HG02885 (cell line): Measurements from ENCODE around the gene ITIH1.

Source experiments
- ATAC-seq: cut with Tn5 transposase; IDR thresholded peaks from one replicate; pipeline ENCODE4 v1.9.1; 2021; ENCODE audit warnings: mild to moderate bottlenecking; ENCODE audit not compliant: unreplicated experiment, poor library complexity

Gene ITIH1

GRCh38 chr3:52835766-52836470 is 58.5 kb downstream of the ITIH1 start:
- no peak for ATAC-seq

GRCh38 chr3:52836471-52836845 is 59.1 kb downstream of the ITIH1 start:
- ATAC-seq, result no peak

DNA sequence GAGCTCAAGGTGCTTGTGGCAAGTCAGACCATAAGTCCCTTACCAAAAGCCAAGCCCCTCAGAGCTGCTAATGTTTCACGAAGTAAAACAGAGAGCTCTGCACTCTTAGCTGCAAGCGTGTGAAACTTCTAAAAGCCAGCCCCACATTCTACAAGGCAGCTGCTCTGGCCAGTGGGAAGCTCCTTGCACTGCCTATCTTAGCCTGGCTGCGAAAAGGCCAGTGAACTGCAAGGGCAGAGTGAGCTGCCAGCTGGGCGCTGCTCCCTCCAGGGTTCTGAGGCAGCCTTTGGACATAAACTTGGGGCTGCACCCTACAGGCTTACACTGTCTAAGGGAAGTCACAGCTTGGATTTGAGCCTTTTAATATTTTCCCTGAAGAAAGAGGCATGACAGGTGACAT is 59.6 kb downstream of the ITIH1 start:
- ATAC-seq, result no peak

GRCh38 chr3:52838561-52839267 is 61.3 kb downstream of the ITIH1 start:
- ATAC-seq, result no peak

- no peak for ATAC-seq
Observed at GRCh38 chr3:52839268-52839575, 61.8 kb downstream of the ITIH1 start.

DNA sequence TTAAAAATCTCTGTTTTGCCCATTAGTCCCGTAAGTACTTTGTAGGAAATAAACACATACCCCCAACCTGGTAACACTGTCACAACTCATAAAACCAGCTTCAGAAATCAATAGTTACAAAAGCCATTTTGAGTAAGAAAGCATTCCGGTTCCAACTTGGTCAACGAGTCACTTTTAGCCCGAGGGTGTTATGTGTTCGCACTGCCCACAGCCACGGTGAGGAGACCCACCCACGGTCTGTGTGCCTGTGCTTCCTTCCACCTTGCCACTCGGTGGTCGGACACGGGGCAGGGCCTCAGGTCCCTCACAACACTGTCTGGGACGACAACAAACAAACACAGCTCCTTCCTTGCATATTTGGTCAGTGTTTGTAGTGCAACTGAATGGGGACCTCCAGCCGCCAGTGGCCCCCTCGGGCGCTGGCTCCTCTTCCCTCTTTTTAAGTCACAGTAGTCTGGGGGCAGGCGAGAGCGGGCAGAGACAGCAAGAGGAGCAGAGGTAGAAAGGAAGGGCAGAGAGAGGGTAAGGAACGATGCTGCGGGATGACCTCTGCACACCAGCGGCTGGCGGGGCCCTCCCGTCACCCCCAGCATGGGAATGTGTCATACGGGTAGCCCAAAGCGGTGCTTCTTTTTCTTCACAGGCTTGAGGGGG is 62.6 kb downstream of the ITIH1 start:
- ATAC-seq, result no peak

DNA sequence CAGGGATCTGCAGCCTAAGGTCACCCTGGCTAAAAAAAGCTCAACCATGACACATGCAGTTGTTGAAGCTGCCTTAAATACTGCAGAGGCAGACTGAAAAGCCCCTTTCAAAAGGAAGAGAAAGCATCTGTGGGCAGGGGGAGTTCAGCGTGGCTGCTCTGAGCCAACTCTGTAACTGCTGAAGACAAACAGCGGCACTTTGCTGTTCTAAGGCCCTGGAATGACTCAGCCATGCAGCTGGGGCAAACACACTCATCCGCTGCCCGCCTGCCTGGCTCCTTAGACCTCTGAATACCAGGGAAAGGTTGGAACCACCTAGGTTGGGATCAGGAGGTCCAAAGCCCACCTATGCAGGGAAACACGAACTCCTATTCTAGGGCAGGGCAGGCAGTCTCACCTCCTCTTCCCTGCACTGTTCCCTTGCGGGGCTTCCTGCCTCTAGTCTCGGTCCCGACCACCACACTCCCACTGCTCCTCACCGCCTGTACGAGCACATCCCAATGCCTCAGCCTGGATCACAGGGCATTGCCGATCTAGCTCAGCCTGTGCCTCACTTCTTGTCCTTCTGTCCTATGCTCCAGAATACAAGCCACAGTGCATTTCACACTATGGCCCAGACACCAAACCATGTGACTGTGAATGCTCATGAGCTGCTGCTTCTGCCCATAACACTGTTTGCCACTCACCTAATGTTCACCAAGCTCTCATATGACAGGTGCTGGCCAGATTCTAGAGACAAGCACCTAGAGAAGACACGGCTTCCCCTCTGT is 64.0 kb downstream of the ITIH1 start:
- ATAC-seq, result no peak
